ENCODE measurements around the gene TMEM151B. TPM values are rescaled to one million over a fixed set of nuclear protein-coding genes. Genes with fewer than 3 reads are reported as not detected.

The TMEM151B gene
- total and polyA plus RNA-seq, 2 of the 4 experiments (the other 2 are of a cell fraction), result not detected

DNA sequence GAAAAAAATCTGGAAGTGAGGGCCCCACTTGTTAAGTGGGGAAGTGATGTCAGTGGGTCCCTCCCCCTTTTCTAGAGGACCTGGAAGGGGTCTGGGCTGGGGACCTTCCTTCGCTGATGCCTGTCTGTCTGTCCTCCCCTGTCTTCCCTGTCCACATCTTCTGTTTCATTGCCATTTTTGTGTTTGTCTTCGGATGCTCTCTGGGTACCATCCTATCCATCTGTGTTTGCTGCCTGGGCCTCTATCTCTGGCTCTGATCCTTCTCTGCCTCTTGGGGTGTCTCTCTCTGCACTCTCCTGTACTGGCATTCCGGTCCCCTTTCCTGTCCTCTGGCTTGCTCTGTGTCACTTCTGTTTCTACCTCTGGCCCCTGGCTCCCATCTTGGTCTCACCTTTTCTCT lies 2.3 kb downstream of the TMEM151B start:
- H3K36me3 ChIP-seq (ENCODE audit: control insufficient read depth, insufficient read depth, low read length), result no peaks in the 10 kb centered on the region
- no peak overlapping the region for H2BK120ac ChIP-seq (ENCODE audit: low read depth, low read length)
- dilution Hi-C loops (cut with HindIII; ENCODE audit: low sequenced_read_pairs, unreplicated experiment) (no loop called here), intact Hi-C loops (cut with micrococcal nuclease) (no loop called here), in situ Hi-C loops (cut with MboI; ENCODE audit: low sequenced_read_pairs) (no loop called here)
- H2AK5ac ChIP-seq (ENCODE audit: low read depth, low read length), result no peak overlapping the region
- no peaks in the 10 kb centered on the region; the same call in 1 of the 2 replicates for H4K20me1 ChIP-seq (ENCODE audit: insufficient read depth, low read length)
- no peak overlapping the region for H3K4me2 ChIP-seq (ENCODE audit: low read depth, low read length)
- no peaks in the 10 kb centered on the region for H3K9me3 ChIP-seq (ENCODE audit: control insufficient read depth, insufficient read depth, low read length)
- no peaks in the 10 kb centered on the region for H3K79me1 ChIP-seq (ENCODE audit: low read depth in 1 of 2, low read length in 2 of 2)
- H2BK15ac ChIP-seq (ENCODE audit: low read depth, low read length), result no peak overlapping the region
- no peak overlapping the region for H3K14ac ChIP-seq (replicated peaks; ENCODE audit: low read depth, low read length)
- no peak overlapping the region for H3K18ac ChIP-seq (ENCODE audit: low read depth, low read length)
- no peak overlapping the region for H3K4ac ChIP-seq (ENCODE audit: low read depth, low read length)
- no peaks in the 10 kb centered on the region for H3K9me1 ChIP-seq (ENCODE audit: insufficient read depth, low read length)
- no peak for DNase-seq
- ChIA-PET POLR2A (ENCODE audit: unreplicated experiment) (no interaction called here), CTCF (no interaction called here)
- no peak overlapping the region for H2BK5ac ChIP-seq (ENCODE audit: low read depth, low read length, poor library complexity, severe bottlenecking)
- WGBS, 2 experiments (ENCODE audit: extremely low coverage in 2 of 2, insufficient read length in 1 of 2), result 70% methylated on average over 2 of the region's 3 CpGs; no CpG with 5 or more reads in 1 of the 2 experiments
- H4K91ac ChIP-seq (ENCODE audit: insufficient read depth, low read depth, low read length), result no peak overlapping the region
- H3K4me3 ChIP-seq (ENCODE audit: insufficient read depth, low read depth, low read length), result no peak overlapping the region
- no TSS peak for BruUV-seq (replicated peaks)
- H3K27ac ChIP-seq (ENCODE audit: insufficient read depth, low read length), result no peak overlapping the region
- H2AFZ ChIP-seq (replicated peaks; ENCODE audit: low read length, poor library complexity), result no peak overlapping the region
- no peaks in the 10 kb centered on the region for H3K4me1 ChIP-seq (ENCODE audit: control insufficient read depth, insufficient read depth, low read length)
- no peak overlapping the region for H4K8ac ChIP-seq (ENCODE audit: low read depth in 2 of 2, low read length in 2 of 2)
- H3K9ac ChIP-seq (ENCODE audit: low read depth, low read length), result no peak overlapping the region
- TF ChIP-seq MAFK (IDR thresholded peaks at IDR 0.05; ENCODE audit: low read depth, low read length) (no peak), SMC3 (IDR thresholded peaks at IDR 0.05; ENCODE audit: low read depth, low read length) (no peak), USF2 (IDR thresholded peaks at IDR 0.05; ENCODE audit: low read depth, low read length) (no peak)
- TF ChIP-seq, protein P1, sequence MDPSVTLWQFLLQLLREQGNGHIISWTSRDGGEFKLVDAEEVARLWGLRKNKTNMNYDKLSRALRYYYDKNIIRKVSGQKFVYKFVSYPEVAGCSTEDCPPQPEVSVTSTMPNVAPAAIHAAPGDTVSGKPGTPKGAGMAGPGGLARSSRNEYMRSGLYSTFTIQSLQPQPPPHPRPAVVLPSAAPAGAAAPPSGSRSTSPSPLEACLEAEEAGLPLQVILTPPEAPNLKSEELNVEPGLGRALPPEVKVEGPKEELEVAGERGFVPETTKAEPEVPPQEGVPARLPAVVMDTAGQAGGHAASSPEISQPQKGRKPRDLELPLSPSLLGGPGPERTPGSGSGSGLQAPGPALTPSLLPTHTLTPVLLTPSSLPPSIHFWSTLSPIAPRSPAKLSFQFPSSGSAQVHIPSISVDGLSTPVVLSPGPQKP (IDR thresholded peaks at IDR 0.05; ENCODE audit: borderline replicate concordance, low read depth, low read length), result no peak
- no peak overlapping the region for H3K56ac ChIP-seq (ENCODE audit: extremely low read depth, insufficient read depth, low read length)
- H4K5ac ChIP-seq (ENCODE audit: low read depth, low read length), result no peak overlapping the region
- H2BK20ac ChIP-seq (ENCODE audit: low read depth, low read length), result no peak overlapping the region
- ATAC-seq (ENCODE audit: low read depth), result no peak
- peaks cover 78% of the 10 kb centered on the region for H3K27me3 ChIP-seq (ENCODE audit: control insufficient read depth, insufficient read depth, low read length)
- no peak overlapping the region for H3K23ac ChIP-seq (ENCODE audit: low read depth, low read length)
- no peak overlapping the region for H2AK9ac ChIP-seq (replicated peaks; ENCODE audit: low read depth, low read length, poor library complexity)
